GM23248 (cell line): ENCODE measurements around the gene PRR36.

Source experiments
- EZH2 ChIP-seq: fragments of 200-600 bp; sonication (generic); IDR thresholded peaks from 2 replicates; pipeline ENCODE4 v1.6.1; 2018; ENCODE audit warnings: antibody characterized with exemption, mild to moderate bottlenecking; ENCODE audit not compliant: insufficient read depth, poor library complexity, severe bottlenecking
- EZH2phosphoT487 ChIP-seq: fragments of 200-600 bp; sonication (generic); IDR thresholded peaks from 2 replicates; pipeline ENCODE4 v1.6.1; 2018; ENCODE audit warnings: antibody characterized with exemption, moderate library complexity, mild to moderate bottlenecking, low read depth; ENCODE audit not compliant: insufficient read depth

DNA sequence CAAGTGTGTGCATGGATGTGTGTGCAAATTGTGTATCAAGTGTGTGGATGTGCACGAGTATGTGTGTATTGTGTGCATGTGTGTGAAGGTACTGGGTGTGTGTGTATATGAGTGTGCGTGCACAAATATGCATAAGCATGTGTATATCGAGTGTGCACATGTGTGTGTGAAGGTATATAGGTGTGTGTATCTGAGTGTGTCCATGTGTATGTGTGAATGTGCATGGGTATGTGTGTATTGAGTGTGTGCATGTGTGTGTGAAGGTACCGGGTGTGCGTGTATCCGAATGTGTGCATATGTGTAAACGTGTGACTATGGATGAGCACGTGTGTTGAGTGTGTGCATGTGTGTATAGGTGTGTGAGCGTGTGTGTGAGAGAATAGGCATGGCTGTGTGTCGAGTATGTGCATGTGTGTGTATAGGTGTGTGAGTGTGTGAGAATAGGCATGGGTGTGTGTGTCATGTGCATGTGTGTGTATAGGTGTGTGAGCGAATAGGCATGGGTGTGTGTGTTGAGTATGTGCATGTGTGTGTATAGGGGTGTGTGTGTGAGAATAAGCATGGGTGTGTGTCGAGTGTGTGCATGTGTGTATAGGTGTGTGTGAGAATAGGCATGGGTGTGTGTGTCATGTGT lies 31.4 kb downstream of the PRR36 start:
- no peak for TF ChIP-seq EZH2
- no peak for TF ChIP-seq EZH2phosphoT487
